HepG2 (cell line): Measurements from ENCODE around the gene NOL4L. TPM values are rescaled to one million over a fixed set of nuclear protein-coding genes. Genes with fewer than 3 reads are reported as not detected.

Source experiments
- ESRRA ChIP-seq: sonication (generic); formaldehyde crosslinking; IDR thresholded peaks from 2 replicates; pipeline ENCODE4 v1.5.1; 2020; ENCODE audit warnings: mild to moderate bottlenecking, low read depth, missing genetic modification reagents
- FOSL2 ChIP-seq: sonication (generic); formaldehyde crosslinking; IDR thresholded peaks from 2 replicates; pipeline ENCODE4 v1.4.0; 2020; ENCODE audit warnings: missing genetic modification reagents
- HNRNPL ChIP-seq: fragments of 200-400 bp; formaldehyde crosslinking; IDR thresholded peaks from 2 replicates; pipeline ENCODE4 v1.6.1; 2017; ENCODE audit warnings: mild to moderate bottlenecking, low read depth, low read length
- KDM6A ChIP-seq: IDR thresholded peaks from 2 replicates; pipeline ENCODE4 v1.6.1; 2016; ENCODE audit warnings: low read depth
- MAFG ChIP-seq: sonication (generic); formaldehyde crosslinking; IDR thresholded peaks from 2 replicates; pipeline ENCODE4 v1.5.1; 2020; ENCODE audit warnings: mild to moderate bottlenecking, missing genetic modification reagents
- NR2F6 ChIP-seq, 2 experiments: IDR thresholded peaks; 2 replicates each; pipeline ENCODE4 v1.6.1; 2016; ENCODE audit warnings: antibody characterized with exemption in 1 of 2, mild to moderate bottlenecking in 1 of 2
- PHF8 ChIP-seq: sonication (generic); formaldehyde crosslinking; IDR thresholded peaks from 2 replicates; pipeline ENCODE4 v1.5.0; 2020; ENCODE audit warnings: missing genetic modification reagents
- PRPF4 ChIP-seq: fragments of 200-400 bp; formaldehyde crosslinking; IDR thresholded peaks from 2 replicates; pipeline ENCODE4 v1.6.1; 2016; ENCODE audit warnings: low read length, low read depth; ENCODE audit not compliant: poor library complexity, severe bottlenecking
- RAD51 ChIP-seq: fragments of 450-650 bp; IDR thresholded peaks from 2 replicates; pipeline ENCODE4 v1.6.1; 2016; ENCODE audit warnings: borderline replicate concordance
- SMAD1 ChIP-seq: sonication (generic); formaldehyde crosslinking; IDR thresholded peaks from 2 replicates; pipeline ENCODE4 v1.4.0; 2020; ENCODE audit warnings: missing genetic modification reagents, low read depth, mild to moderate bottlenecking, borderline replicate concordance
- ZNF264 ChIP-seq: sonication (generic); formaldehyde crosslinking; IDR thresholded peaks from 2 replicates; pipeline ENCODE4 v1.4.0; 2020; ENCODE audit warnings: missing genetic modification reagents
- ZNF776 ChIP-seq: sonication (generic); formaldehyde crosslinking; IDR thresholded peaks from 2 replicates; pipeline ENCODE4 v1.4.0; 2020; ENCODE audit warnings: mild to moderate bottlenecking, missing genetic modification reagents
- polyA plus RNA-seq, 8 experiments: library from polyadenylated mRNA; depleted of rRNA in 3 of 8; stranded (reverse) in 7 of 8; unstranded in 1 of 8; fragments of >200 nt; fragmentation: Illumina TruSeq in 4 of 8; extraction: Trizol in 4 of 8; gene quantifications; 2 replicates each; pipeline versions ENCODE4 v1.2.1 to v1.2.3, GENCODE V29; 2011 to 2016; ENCODE audit warnings: low read depth in 4 of 8, missing spikeins in 1 of 8, mixed read lengths in 1 of 8; ENCODE audit not compliant: insufficient read depth in 1 of 8
- total RNA-seq, 5 experiments: library from RNA; depleted of rRNA; stranded (reverse); fragments of >200 nt; fragmentation: Illumina TruSeq; extraction: Trizol; gene quantifications; 2 replicates each; pipeline ENCODE4 v1.2.3, GENCODE V29; 2016; ENCODE audit warnings: low read depth in 1 of 5
- TF ChIP-seq, protein P1 (sequence below): sonication (generic); formaldehyde crosslinking; IDR thresholded peaks from 2 replicates; pipeline ENCODE4 v1.4.0; 2020; ENCODE audit warnings: mild to moderate bottlenecking, missing genetic modification reagents
- TF ChIP-seq, protein P2 (sequence below): sonication (generic); formaldehyde crosslinking; IDR thresholded peaks from 2 replicates; pipeline ENCODE4 v1.4.0; 2020; ENCODE audit warnings: low read depth, mild to moderate bottlenecking, missing genetic modification reagents
- TF ChIP-seq, protein P3 (sequence below): sonication (generic); formaldehyde crosslinking; IDR thresholded peaks from 2 replicates; pipeline ENCODE4 v1.4.0; 2020; ENCODE audit warnings: mild to moderate bottlenecking, missing genetic modification reagents

NOL4L gene
- total and polyA plus RNA-seq, 2 of the 13 experiments (the other 11 are each of a cell fraction or from before 2014, with no cell fraction given), result 16.6 to 35.4 TPM

GRCh38 chr20:32537657-32538525 is 47.2 kb downstream of the NOL4L start (continued):
- TF ChIP-seq, protein P1, sequence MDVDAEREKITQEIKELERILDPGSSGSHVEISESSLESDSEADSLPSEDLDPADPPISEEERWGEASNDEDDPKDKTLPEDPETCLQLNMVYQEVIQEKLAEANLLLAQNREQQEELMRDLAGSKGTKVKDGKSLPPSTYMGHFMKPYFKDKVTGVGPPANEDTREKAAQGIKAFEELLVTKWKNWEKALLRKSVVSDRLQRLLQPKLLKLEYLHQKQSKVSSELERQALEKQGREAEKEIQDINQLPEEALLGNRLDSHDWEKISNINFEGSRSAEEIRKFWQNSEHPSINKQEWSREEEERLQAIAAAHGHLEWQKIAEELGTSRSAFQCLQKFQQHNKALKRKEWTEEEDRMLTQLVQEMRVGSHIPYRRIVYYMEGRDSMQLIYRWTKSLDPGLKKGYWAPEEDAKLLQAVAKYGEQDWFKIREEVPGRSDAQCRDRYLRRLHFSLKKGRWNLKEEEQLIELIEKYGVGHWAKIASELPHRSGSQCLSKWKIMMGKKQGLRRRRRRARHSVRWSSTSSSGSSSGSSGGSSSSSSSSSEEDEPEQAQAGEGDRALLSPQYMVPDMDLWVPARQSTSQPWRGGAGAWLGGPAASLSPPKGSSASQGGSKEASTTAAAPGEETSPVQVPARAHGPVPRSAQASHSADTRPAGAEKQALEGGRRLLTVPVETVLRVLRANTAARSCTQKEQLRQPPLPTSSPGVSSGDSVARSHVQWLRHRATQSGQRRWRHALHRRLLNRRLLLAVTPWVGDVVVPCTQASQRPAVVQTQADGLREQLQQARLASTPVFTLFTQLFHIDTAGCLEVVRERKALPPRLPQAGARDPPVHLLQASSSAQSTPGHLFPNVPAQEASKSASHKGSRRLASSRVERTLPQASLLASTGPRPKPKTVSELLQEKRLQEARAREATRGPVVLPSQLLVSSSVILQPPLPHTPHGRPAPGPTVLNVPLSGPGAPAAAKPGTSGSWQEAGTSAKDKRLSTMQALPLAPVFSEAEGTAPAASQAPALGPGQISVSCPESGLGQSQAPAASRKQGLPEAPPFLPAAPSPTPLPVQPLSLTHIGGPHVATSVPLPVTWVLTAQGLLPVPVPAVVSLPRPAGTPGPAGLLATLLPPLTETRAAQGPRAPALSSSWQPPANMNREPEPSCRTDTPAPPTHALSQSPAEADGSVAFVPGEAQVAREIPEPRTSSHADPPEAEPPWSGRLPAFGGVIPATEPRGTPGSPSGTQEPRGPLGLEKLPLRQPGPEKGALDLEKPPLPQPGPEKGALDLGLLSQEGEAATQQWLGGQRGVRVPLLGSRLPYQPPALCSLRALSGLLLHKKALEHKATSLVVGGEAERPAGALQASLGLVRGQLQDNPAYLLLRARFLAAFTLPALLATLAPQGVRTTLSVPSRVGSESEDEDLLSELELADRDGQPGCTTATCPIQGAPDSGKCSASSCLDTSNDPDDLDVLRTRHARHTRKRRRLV, result no peak
- TF ChIP-seq FOSL2 (CRISPR knock-in tag) (0 out of 2 replicates have a peak, but pooled peaks have one; percentile 9), ZNF776 (CRISPR knock-in tag) (no peak; the same call in 1 of the 2 replicates), MAFG (CRISPR knock-in tag) (no peak), NR2F6 (IDR thresholded peaks at IDR 0.05) (peak; percentile 65), NR2F6 (CRISPR knock-in tag; IDR thresholded peaks at IDR 0.05) (peak; percentile 87), ZNF264 (CRISPR knock-in tag) (no peak), SMAD1 (no peak), PRPF4 (no peak), HNRNPL (no peak), PHF8 (CRISPR knock-in tag) (no peak), KDM6A (no peak), RAD51 (no peak), ESRRA (no peak)
- TF ChIP-seq, protein P2, sequence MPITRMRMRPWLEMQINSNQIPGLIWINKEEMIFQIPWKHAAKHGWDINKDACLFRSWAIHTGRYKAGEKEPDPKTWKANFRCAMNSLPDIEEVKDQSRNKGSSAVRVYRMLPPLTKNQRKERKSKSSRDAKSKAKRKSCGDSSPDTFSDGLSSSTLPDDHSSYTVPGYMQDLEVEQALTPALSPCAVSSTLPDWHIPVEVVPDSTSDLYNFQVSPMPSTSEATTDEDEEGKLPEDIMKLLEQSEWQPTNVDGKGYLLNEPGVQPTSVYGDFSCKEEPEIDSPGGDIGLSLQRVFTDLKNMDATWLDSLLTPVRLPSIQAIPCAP (CRISPR knock-in tag), result no peak
- TF ChIP-seq, protein P3, sequence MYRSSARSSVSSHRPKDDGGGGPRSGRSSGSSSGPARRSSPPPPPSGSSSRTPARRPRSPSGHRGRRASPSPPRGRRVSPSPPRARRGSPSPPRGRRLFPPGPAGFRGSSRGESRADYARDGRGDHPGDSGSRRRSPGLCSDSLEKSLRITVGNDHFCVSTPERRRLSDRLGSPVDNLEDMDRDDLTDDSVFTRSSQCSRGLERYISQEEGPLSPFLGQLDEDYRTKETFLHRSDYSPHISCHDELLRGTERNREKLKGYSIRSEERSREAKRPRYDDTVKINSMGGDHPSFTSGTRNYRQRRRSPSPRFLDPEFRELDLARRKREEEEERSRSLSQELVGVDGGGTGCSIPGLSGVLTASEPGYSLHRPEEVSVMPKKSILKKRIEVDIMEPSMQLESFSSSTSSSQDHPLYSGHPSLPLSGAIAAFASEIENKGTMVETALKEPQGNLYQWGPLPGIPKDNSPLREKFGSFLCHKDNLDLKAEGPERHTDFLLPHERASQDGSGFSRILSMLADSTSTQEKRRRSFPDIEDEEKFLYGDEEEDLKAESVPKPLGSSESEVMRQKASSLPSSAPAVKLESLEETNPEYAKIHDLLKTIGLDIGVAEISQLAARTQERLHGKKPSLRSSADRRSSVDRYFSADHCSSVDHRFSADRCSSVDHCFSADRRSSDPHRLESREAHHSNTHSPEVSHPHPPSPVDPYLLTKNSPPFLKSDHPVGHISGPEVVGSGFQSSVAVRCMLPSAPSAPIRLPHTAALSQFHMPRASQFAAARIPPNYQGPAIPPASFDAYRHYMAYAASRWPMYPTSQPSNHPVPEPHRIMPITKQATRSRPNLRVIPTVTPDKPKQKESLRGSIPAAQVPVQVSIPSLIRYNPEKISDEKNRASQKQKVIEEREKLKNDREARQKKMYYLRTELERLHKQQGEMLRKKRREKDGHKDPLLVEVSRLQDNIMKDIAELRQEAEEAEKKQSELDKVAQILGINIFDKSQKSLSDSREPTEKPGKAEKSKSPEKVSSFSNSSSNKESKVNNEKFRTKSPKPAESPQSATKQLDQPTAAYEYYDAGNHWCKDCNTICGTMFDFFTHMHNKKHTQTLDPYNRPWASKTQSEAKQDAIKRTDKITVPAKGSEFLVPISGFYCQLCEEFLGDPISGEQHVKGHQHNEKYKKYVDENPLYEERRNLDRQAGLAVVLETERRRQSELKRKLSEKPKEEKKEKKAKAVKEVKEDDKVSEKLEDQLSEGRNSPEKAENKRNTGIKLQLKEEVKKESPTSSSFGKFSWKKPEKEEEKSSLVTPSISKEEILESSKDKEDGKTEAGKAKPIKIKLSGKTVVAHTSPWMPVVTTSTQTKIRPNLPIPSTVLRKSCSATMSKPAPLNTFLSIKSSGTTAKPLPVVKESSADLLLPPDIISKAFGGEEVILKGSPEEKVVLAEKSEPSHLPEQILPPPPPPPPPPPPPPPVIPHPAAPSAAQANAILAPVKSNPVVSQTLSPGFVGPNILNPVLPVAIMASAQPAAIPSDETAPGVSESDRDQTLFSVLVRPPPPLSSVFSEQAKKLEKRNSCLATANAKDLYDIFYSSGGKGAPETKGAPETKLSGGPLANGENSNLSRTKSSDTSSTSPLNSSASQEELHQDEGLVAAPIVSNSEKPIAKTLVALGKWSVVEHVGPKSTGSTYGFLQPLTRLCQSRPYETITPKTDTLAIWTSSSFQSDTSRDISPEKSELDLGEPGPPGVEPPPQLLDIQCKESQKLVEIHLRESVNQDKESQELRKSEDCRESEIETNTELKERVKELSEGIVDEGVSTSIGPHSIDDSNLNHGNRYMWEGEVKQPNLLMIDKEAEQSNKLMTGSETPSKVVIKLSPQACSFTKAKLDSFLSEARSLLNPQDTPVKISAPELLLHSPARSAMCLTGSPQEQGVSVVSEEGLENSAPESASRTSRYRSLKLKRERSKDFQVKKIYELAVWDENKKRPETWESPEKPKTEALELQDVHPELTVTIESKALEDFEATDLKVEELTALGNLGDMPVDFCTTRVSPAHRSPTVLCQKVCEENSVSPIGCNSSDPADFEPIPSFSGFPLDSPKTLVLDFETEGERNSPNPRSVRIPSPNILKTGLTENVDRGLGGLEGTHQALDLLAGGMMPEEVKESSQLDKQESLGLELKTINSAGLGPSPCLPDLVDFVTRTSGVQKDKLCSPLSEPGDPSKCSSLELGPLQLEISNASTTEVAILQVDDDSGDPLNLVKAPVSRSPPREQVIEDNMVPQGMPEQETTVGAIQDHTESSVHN, result no peak
